Cardiac muscle cell (in vitro differentiated cells and primary cell): ENCODE results near the gene ASB16. TPM values are rescaled to one million over a fixed set of nuclear protein-coding genes. Genes with fewer than 3 reads are reported as not detected.

Source experiments
- DNase-seq, 2 donors: peaks; one replicate each; pipeline versions ENCODE4 v3.0.0 to v3.0.0-alpha.2; 2010 to 2017; ENCODE audit warnings: low read depth in 1 of 2, low spot score in 1 of 2
- H3K27ac ChIP-seq: fragments of 200-600 bp; sonication (generic); 2 replicates; pipeline ENCODE4 v1.5.1; 2016
- H3K27me3 ChIP-seq: fragments of 200-600 bp; sonication (generic); 2 replicates; pipeline ENCODE4 v1.6.0; 2016; ENCODE audit warnings: control low read depth
- H3K36me3 ChIP-seq: fragments of 200-600 bp; sonication (generic); 2 replicates; pipeline ENCODE4 v1.5.1; 2016; ENCODE audit warnings: control low read depth
- H3K4me1 ChIP-seq: fragments of 200-600 bp; sonication (generic); 2 replicates; pipeline ENCODE4 v1.8.1; 2017; ENCODE audit warnings: low read depth, mild to moderate bottlenecking, mixed run types
- H3K4me3 ChIP-seq: fragments of 200-600 bp; sonication (generic); 2 replicates; pipeline ENCODE4 v1.5.1; 2016; ENCODE audit warnings: mild to moderate bottlenecking
- H3K9me3 ChIP-seq: fragments of 200-600 bp; sonication (generic); 2 replicates; pipeline ENCODE4 v1.5.1; 2017; ENCODE audit warnings: low read depth, mild to moderate bottlenecking, control low read depth
- polyA plus RNA-seq: library from polyadenylated mRNA; unstranded; fragments of >200 nt; fragmentation: Nextera tagmentation; extraction: Ambion mirVana; gene quantifications from 2 replicates; pipeline ENCODE4 v1.2.1, GENCODE V29; 2016
- total RNA-seq: library from RNA; depleted of rRNA; stranded (reverse); fragments of >200 nt; gene quantifications from 2 replicates; pipeline ENCODE4 v1.2.3, GENCODE V29; 2016
- TF ChIP-seq, protein P1 (sequence below): IDR thresholded peaks from 2 replicates; pipeline ENCODE4 v1.5.1; 2012; ENCODE audit warnings: low read depth, mild to moderate bottlenecking, low read length

The ASB16 gene
- total and polyA plus RNA-seq, 2 experiments from 2014 or later = 5.5 to 6.4 TPM

DNA sequence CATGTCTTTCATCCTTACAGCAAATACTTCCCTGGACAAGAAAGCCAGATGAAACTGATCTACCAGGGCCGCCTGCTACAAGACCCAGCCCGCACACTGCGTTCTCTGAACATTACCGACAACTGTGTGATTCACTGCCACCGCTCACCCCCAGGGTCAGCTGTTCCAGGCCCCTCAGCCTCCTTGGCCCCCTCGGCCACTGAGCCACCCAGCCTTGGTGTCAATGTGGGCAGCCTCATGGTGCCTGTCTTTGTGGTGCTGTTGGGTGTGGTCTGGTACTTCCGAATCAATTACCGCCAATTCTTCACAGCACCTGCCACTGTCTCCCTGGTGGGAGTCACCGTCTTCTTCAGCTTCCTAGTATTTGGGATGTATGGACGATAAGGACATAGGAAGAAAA, 20.0 kb downstream of the ASB16 start:
- Histone ChIP-seq H3K27ac (no peak overlapping the region), H3K36me3 (peaks cover 26% of the 10 kb centered on the region)
- TF ChIP-seq, protein P1, sequence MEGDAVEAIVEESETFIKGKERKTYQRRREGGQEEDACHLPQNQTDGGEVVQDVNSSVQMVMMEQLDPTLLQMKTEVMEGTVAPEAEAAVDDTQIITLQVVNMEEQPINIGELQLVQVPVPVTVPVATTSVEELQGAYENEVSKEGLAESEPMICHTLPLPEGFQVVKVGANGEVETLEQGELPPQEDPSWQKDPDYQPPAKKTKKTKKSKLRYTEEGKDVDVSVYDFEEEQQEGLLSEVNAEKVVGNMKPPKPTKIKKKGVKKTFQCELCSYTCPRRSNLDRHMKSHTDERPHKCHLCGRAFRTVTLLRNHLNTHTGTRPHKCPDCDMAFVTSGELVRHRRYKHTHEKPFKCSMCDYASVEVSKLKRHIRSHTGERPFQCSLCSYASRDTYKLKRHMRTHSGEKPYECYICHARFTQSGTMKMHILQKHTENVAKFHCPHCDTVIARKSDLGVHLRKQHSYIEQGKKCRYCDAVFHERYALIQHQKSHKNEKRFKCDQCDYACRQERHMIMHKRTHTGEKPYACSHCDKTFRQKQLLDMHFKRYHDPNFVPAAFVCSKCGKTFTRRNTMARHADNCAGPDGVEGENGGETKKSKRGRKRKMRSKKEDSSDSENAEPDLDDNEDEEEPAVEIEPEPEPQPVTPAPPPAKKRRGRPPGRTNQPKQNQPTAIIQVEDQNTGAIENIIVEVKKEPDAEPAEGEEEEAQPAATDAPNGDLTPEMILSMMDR = no peak

DNA sequence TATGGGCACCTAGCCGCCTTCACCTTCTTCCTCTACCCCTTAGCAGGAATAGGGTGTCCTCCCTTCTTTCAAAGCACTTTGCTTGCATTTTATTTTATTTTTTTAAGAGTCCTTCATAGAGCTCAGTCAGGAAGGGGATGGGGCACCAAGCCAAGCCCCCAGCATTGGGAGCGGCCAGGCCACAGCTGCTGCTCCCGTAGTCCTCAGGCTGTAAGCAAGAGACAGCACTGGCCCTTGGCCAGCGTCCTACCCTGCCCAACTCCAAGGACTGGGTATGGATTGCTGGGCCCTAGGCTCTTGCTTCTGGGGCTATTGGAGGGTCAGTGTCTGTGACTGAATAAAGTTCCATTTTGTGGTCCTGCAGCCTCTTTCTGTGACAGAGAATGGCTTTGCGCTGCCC, 20.9 kb downstream of the ASB16 start:
- peaks cover 5% of the 10 kb centered on the region for H3K4me1 ChIP-seq
- no peak for DNase-seq
- H3K27ac ChIP-seq = peak overlapping the region; percentile 34
- TF ChIP-seq, protein P1 = no peak
- peaks cover 27% of the 10 kb centered on the region for H3K36me3 ChIP-seq
- H3K9me3 ChIP-seq = no peaks in the 10 kb centered on the region
- no peaks in the 10 kb centered on the region for H3K27me3 ChIP-seq
- no peak overlapping the region for H3K4me3 ChIP-seq

More for the DNA sequence above, 20.0 kb downstream of the ASB16 start:
- Histone ChIP-seq H3K27me3 (no peaks in the 10 kb centered on the region), H3K4me1 (peaks cover 5% of the 10 kb centered on the region), H3K4me3 (no peak overlapping the region), H3K9me3 (no peaks in the 10 kb centered on the region)
- DNase-seq = no peak

DNA sequence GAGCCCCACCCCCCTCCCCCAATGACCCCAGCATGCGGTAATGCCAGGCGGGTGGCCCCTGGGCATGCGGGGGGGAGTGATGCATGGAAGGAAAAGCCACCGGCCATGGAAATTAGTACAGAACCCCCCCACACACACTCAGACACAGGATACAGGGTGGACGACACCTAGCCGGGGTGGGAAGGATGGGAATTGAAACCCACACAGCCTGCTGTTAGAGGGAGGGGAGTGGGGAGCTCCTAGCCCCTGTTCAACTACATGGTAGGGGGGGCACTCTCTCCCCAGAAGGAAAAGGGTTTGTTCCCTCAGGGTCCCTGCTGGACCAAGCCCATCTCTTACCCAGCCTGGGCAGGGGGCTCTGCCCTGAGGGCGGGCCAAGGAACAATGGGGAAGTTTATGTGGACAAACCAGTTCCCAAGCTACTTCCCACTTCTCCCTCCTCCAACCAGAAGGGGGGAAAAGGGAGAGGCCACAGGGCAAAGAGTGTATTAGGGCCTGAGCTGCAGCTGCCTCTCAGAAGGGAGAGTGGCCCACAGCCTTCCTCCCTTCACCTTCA, 21.5 kb downstream of the ASB16 start:
- no peaks in the 10 kb centered on the region for H3K9me3 ChIP-seq
- peak overlapping the region; percentile 49 for H3K27ac ChIP-seq
- no peaks in the 10 kb centered on the region for H3K27me3 ChIP-seq
- peaks cover 27% of the 10 kb centered on the region for H3K36me3 ChIP-seq
- TF ChIP-seq, protein P1 = no peak
- H3K4me3 ChIP-seq = no peak overlapping the region
- DNase-seq = no peak
- peaks cover 5% of the 10 kb centered on the region for H3K4me1 ChIP-seq

DNA sequence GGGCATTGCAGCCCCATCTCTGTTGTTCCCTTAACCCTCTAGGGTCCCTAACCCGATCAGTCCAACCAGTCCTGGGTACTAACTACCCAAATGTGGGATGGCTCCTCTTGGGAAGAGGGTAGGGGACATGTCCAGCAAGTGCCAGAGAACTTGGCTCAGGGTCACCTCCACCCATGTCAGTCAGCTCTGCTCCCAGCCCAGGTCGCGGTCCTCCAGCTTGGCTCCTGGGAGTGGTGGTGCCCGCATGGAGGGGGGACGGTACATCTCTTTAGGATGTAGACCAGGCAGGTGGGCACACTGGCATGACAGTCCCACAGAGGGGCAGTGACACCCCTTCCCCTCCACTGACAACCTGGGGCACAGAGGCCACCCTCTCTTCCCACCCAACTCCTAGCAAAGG, 22.2 kb downstream of the ASB16 start:
- peaks cover 6% of the 10 kb centered on the region for H3K4me1 ChIP-seq
- DNase-seq = no peak
- H3K4me3 ChIP-seq = no peak overlapping the region
- peaks cover 27% of the 10 kb centered on the region for H3K36me3 ChIP-seq
- TF ChIP-seq, protein P1 = no peak
- H3K9me3 ChIP-seq = no peaks in the 10 kb centered on the region
- peak overlapping the region; percentile 49 for H3K27ac ChIP-seq
- no peaks in the 10 kb centered on the region for H3K27me3 ChIP-seq

DNA sequence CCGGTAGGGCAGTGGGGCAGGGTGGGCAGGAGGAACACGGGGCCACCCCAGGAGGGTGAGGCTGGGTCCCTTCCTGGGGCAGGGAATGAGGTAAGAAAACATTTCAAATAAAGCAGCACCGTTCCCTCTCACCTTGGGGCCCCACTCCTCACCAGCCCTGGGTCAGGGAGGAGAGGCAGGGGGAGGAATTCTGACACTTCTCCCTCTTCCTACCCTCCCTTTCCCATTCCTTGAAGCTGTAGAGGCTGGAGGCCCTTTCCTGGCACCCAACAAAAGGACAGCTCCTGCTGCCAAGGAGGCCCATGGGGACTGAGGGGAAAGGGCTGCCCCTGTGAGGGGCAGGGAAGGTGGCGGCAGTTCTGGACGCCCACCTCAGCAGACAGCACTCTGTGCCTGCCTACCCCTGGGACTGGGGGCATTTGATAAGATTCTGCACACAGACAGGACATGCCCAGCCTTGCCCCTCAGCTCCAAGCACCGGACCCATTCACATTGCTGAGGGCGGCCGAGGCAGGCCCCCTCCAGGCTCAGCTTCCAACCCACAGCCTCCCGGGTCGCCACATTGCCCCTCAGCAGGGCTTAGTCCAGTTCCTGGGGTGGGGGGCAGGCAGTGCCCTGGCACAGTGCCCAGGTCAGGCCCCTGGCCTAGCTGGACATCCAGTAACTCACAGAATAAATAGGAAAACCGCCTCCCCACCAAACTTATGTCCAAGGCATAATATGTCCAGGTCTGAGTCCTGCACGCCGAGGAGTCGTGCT, 23.0 kb downstream of the ASB16 start:
- H3K27ac ChIP-seq = peak overlapping the region; percentile 49
- no peaks in the 10 kb centered on the region for H3K9me3 ChIP-seq
- no peak for DNase-seq
- H3K27me3 ChIP-seq = no peaks in the 10 kb centered on the region
- H3K4me3 ChIP-seq = no peak overlapping the region
- peaks cover 6% of the 10 kb centered on the region for H3K4me1 ChIP-seq
- H3K36me3 ChIP-seq = peaks cover 27% of the 10 kb centered on the region
- TF ChIP-seq, protein P1 = no peak
